NB4 (cell line): Measurements from ENCODE around the gene S100A3.
A peak's percentile ranks its signal among the peaks of the same experiment; 100 is the strongest.

ENCODE experiments used
- DNase-seq: peaks from one replicate; pipeline ENCODE4 v3.0.0; 2010; ENCODE audit warnings: low read depth
- H3K4me3 ChIP-seq: one replicate; pipeline ENCODE4 v1.5.1; 2011; ENCODE audit warnings: mild to moderate bottlenecking, low read depth, low read length, moderate library complexity
- MYC ChIP-seq: IDR thresholded peaks from 2 replicates; pipeline ENCODE4 v1.6.1; 2011; ENCODE audit warnings: low read depth, low read length
- POLR2A ChIP-seq: IDR thresholded peaks from 2 replicates; pipeline ENCODE4 v1.6.1; 2011; ENCODE audit warnings: mild to moderate bottlenecking; ENCODE audit not compliant: insufficient read length; ENCODE audit errors: extremely low read depth
- TF ChIP-seq, protein P1 (sequence below): IDR thresholded peaks from one replicate; pipeline ENCODE4 v1.5.1; 2012; ENCODE audit warnings: low read depth, low read length
- TF ChIP-seq, protein P2 (sequence below): IDR thresholded peaks from 2 replicates; pipeline ENCODE4 v1.6.1; 2011; ENCODE audit warnings: low read depth, low read length

S100A3 gene

DNA sequence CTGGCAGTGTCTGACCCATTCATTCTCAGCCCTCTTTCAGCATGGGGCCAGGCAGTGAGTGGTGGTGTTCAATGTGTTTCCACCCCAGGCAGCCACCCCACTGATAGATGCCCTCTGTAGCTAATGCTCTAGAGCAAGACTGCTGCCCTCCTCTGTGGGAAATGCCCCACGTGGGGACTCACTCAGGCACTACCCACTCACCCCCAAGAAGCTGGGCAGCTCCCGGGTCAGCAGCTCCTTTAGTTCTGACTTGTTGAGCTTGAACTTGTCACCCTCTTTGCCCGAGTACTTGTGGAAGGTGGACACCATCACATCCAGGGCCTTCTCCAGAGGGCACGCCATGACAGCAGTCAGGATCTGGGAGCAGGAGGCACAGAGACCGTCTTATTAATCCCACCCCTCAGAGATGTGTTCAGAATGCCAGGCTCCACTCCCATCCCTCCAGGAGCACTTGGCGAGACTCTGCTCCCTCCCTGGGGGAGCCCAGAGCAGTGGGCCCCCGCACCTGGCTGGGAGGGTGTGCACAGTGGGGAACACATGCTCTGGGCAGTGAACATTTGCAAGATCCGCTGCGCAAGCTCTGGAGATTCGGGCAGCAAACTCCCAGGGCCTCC, 4.5 kb downstream of the S100A3 start:
- TF ChIP-seq, protein P1, sequence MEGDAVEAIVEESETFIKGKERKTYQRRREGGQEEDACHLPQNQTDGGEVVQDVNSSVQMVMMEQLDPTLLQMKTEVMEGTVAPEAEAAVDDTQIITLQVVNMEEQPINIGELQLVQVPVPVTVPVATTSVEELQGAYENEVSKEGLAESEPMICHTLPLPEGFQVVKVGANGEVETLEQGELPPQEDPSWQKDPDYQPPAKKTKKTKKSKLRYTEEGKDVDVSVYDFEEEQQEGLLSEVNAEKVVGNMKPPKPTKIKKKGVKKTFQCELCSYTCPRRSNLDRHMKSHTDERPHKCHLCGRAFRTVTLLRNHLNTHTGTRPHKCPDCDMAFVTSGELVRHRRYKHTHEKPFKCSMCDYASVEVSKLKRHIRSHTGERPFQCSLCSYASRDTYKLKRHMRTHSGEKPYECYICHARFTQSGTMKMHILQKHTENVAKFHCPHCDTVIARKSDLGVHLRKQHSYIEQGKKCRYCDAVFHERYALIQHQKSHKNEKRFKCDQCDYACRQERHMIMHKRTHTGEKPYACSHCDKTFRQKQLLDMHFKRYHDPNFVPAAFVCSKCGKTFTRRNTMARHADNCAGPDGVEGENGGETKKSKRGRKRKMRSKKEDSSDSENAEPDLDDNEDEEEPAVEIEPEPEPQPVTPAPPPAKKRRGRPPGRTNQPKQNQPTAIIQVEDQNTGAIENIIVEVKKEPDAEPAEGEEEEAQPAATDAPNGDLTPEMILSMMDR, result no peak
- TF ChIP-seq MYC (no peak), POLR2A (no peak)
- TF ChIP-seq, protein P2, sequence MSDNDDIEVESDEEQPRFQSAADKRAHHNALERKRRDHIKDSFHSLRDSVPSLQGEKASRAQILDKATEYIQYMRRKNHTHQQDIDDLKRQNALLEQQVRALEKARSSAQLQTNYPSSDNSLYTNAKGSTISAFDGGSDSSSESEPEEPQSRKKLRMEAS, result no peak
- H3K4me3 ChIP-seq, result peak overlapping the region; percentile 45
- no peak for DNase-seq

DNA sequence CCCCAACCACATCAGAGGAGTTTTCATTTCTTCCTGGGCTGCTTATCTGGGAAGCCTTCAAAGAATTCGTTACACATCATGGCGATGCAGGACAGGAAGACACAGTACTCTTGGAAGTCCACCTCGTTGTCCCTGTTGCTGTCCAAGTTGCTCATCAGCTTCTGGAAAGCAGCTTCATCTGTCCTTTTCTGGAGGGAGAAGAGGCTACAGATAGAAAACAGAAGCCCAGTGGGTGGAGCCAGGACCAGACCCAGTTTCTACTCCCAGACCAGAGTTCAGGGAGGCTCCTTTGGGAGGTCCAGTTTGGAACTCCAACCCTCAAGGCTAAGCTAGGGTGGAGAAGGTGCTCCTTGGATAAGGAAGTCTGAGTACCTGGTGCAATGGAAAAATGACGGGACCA, 5.3 kb downstream of the S100A3 start:
- DNase-seq, result no peak
- H3K4me3 ChIP-seq, result no peak overlapping the region
- TF ChIP-seq, protein P1, result no peak
- TF ChIP-seq MYC (no peak), POLR2A (no peak)
- TF ChIP-seq, protein P2, result no peak

DNA sequence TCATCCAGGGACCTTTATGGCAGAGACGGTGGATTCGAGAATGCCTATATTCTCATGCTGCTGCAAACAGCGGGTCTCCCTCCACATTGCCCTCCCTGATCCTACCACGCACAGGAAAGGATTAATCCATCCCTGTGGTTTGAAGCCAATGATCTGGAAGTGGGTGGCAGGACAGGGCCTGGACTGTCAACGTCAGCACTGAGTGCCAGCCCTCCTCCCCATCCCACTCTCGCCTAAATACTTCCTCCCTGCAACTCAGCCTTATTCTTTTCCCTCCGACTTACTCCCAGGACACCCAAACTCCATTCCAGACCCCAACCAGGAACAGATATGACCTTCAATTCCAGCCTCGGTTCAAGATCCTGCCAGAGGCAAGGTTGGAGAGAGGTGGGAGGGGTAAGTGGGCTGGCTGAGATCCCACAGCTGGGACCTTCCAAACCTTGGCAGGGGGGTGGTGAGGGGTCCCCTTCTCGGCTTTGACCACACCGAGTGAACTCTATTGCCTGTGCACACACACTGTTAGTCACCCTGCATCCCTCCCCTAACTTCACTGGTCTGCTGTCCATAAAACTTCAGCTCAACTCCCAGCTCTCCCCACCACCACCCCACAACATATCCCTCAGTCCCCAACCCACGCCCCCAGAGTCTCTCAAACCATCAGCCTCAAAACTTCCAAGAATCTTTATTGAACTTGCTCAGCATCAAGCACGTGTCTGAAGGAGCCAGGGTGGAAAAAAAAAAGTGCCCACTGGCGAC, 5.9 kb downstream of the S100A3 start:
- TF ChIP-seq, protein P2, result no peak
- TF ChIP-seq MYC (no peak), POLR2A (no peak)
- TF ChIP-seq, protein P1, result no peak
- H3K4me3 ChIP-seq, result no peak overlapping the region
- DNase-seq, result no peak

DNA sequence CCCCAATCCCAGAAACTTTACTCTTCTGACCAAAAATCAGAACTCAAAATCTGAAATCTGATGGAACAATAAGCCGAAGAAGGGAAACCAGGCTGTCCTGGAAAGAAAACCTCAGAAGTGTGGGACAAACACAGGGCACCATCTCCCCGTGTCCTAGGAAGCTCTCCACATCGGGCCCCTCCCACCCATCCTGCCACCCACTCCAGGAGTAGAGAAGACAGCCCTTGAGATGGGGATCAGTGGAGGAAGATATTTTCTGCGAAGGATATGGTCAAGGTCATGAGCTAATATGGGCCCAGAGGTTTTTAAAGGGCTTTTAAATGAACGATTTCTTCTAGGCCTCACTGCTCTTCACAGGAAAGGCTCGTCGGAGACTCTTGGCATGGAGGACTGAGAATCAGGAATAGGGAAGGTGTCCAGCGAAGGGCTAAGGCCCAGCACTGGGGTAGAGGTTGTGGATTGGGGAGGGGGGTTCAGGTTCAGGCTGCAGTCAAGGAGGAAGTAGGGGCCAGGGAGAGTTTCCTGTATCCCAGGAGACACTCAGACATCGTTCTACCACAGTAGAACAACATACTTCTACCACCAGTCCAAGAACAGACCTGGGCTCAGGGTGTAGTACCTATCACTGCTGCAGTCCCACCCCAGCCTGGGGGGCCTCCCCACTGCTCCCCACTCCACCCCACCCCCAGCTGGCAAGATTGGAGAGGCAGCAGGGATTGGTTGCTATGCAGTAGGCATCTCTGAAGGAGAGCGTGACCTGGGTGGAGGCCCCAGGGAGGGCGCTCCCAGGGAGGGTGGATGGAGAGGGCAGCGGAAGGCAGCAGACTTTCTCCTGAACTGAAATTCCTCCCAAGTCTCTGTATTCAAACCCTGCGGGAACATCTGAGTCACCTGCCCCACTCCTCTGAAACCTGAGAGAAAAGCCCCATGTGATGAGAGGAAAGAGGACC, 7.1 kb downstream of the S100A3 start:
- DNase-seq, result peak; percentile 40
- H3K4me3 ChIP-seq, result no peak overlapping the region
- TF ChIP-seq MYC (no peak), POLR2A (no peak)
- TF ChIP-seq, protein P1, result no peak
- TF ChIP-seq, protein P2, result no peak

DNA sequence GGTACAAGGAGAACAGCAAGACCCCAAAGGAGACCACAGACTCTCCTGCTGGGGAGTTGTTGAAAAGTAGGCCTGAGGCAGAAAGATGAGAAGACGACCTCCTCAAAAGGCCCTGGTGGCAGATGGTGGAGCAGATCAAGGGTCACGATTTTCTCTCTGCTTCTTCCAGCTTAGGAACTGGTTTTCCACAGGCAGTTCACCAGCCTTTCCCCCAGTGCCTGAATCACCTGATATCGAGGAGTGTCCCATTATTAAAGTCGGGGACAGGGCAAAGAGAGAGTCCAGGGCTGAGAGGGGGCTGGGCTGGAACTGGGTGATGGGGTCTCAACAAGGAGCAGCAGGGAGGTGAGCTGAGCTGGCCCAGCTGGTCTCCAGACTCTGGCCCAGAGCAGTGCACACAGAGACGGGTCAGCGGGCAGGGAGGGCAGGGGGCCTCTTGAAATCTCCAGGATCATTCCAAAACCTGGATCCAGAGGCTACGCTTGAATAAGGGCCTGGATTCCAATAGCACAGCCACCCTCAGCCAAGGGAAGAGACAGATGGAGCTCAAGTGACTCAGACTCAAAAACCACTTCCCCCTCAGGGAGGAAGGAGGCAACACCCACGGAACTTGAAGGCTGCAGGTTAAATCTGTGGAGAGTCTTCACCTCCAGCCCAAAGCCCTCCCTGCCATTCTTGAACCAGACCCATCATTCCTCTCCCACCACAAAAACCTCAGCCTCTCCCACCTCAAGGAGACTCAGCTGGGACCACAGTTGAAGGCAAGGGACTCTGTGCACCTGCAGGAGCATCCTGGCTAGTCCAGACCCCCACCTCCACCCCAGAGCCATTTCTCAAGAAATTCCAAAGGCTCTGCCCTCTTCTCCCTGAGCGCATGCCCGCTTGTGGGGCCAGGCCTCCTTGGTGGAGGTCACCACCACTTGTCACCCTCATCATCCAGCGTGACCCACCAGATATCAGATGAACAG, 8.4 kb downstream of the S100A3 start, which contains the start of gene S100A5:
Gene S100A5 (minus strand): TSS at position 541 of the 968 bp plus-strand sequence. CDS start 743 bp downstream, outside the sequence.
- peak; percentile 87 for DNase-seq
- no peak within 1 kb of the TSS for H3K4me3 ChIP-seq
- TF ChIP-seq, protein P1, result no peak
- TF ChIP-seq MYC (no peak), POLR2A (no peak)
- TF ChIP-seq, protein P2, result no peak
